H9 (cell line): Measurements from ENCODE around the gene ZKSCAN3. TPM values are rescaled to one million over a fixed set of nuclear protein-coding genes. Genes with fewer than 3 reads are reported as not detected.
A peak's percentile ranks its signal among the peaks of the same experiment; 100 is the strongest.

Source experiments
- DNase-seq: peaks from one replicate; pipeline ENCODE4 v3.0.0-alpha.2; 2017
- H2AFZ ChIP-seq: one replicate; pipeline ENCODE4 v1.6.1; 2013; ENCODE audit warnings: mild to moderate bottlenecking, low read length, control low read depth, moderate library complexity
- H2AK5ac ChIP-seq: 2 replicates; pipeline ENCODE4 v1.6.1; 2013; ENCODE audit warnings: low read length, control low read depth, mixed read lengths; ENCODE audit not compliant: insufficient read length
- H2BK120ac ChIP-seq: one replicate; pipeline ENCODE4 v1.6.1; 2013; ENCODE audit warnings: low read depth, mild to moderate bottlenecking, low read length, control low read depth, inconsistent platforms; ENCODE audit not compliant: poor library complexity, severe bottlenecking
- H2BK12ac ChIP-seq: 2 replicates; pipeline ENCODE4 v1.6.1; 2013; ENCODE audit warnings: low read length, control low read depth, mixed read lengths, low read depth; ENCODE audit not compliant: insufficient read length
- H2BK15ac ChIP-seq: 2 replicates; pipeline ENCODE4 v1.6.1; 2013; ENCODE audit warnings: low read depth, low read length, control low read depth
- H2BK20ac ChIP-seq: one replicate; pipeline ENCODE4 v1.6.1; 2013; ENCODE audit warnings: low read depth, mild to moderate bottlenecking, low read length, control low read depth, inconsistent platforms; ENCODE audit not compliant: poor library complexity, severe bottlenecking
- H2BK5ac ChIP-seq: 2 replicates; pipeline ENCODE4 v1.6.1; 2013; ENCODE audit warnings: low read length, control low read depth, mixed read lengths; ENCODE audit not compliant: insufficient read length
- H3K14ac ChIP-seq: 2 replicates; pipeline ENCODE4 v1.6.1; 2013; ENCODE audit warnings: low read length, control low read depth; ENCODE audit not compliant: insufficient read depth
- H3K18ac ChIP-seq: 2 replicates; pipeline ENCODE4 v1.6.1; 2013; ENCODE audit warnings: low read depth, mild to moderate bottlenecking, mixed read lengths, low read length, control low read depth; ENCODE audit not compliant: insufficient read length
- H3K23ac ChIP-seq: 2 replicates; pipeline ENCODE4 v1.6.1; 2013; ENCODE audit warnings: low read length, control low read depth, mixed read lengths, low read depth; ENCODE audit not compliant: insufficient read length
- H3K23me2 ChIP-seq: 2 replicates; pipeline ENCODE4 v1.6.1; 2013; ENCODE audit warnings: low read depth, mild to moderate bottlenecking, mixed read lengths, low read length, control low read depth; ENCODE audit not compliant: insufficient read length, poor library complexity, severe bottlenecking
- H3K27ac ChIP-seq: 2 replicates; pipeline ENCODE4 v1.5.1; 2013; ENCODE audit warnings: low read length, control low read depth, mixed read lengths, low read depth; ENCODE audit not compliant: insufficient read length
- H3K27me3 ChIP-seq: 2 replicates; pipeline ENCODE4 v1.6.1; 2013; ENCODE audit warnings: low read length, control low read depth, inconsistent platforms; ENCODE audit not compliant: insufficient read depth
- H3K4ac ChIP-seq: 2 replicates; pipeline ENCODE4 v1.6.1; 2013; ENCODE audit warnings: low read depth, mild to moderate bottlenecking, control low read depth, inconsistent platforms, low read length, moderate library complexity
- H3K4me1 ChIP-seq: 2 replicates; pipeline ENCODE4 v1.6.1; 2013; ENCODE audit warnings: low read length, control low read depth, inconsistent platforms; ENCODE audit not compliant: insufficient read depth
- H3K4me2 ChIP-seq: 2 replicates; pipeline ENCODE4 v1.6.1; 2013; ENCODE audit warnings: low read length, control low read depth, mixed read lengths; ENCODE audit not compliant: insufficient read length, insufficient read depth
- H3K56ac ChIP-seq: 2 replicates; pipeline ENCODE4 v1.6.1; 2013; ENCODE audit warnings: low read depth, mild to moderate bottlenecking, mixed read lengths, low read length, control low read depth; ENCODE audit not compliant: insufficient read length
- H3K79me1 ChIP-seq: 2 replicates; pipeline ENCODE4 v1.6.1; 2013; ENCODE audit warnings: low read depth, mild to moderate bottlenecking, moderate library complexity, low read length, control low read depth, inconsistent platforms; ENCODE audit not compliant: insufficient read depth, poor library complexity, severe bottlenecking
- H3K79me2 ChIP-seq: 2 replicates; pipeline ENCODE4 v1.6.1; 2013; ENCODE audit warnings: low read length, control low read depth, inconsistent platforms; ENCODE audit not compliant: insufficient read depth
- H3K9ac ChIP-seq: 2 replicates; pipeline ENCODE4 v1.6.1; 2013; ENCODE audit warnings: low read length, control low read depth, mixed read lengths; ENCODE audit not compliant: insufficient read length; ENCODE audit errors: extremely low read depth
- H3K9me3 ChIP-seq: one replicate; pipeline ENCODE4 v1.6.1; 2013; ENCODE audit warnings: low read depth, low read length, inconsistent platforms; ENCODE audit not compliant: control insufficient read depth
- H3T11ph ChIP-seq: one replicate; pipeline ENCODE4 v1.6.1; 2013; ENCODE audit warnings: mild to moderate bottlenecking, low read length, control low read depth, inconsistent platforms
- H4K20me1 ChIP-seq: one replicate; pipeline ENCODE4 v1.6.1; 2013; ENCODE audit not compliant: control insufficient read depth, insufficient read length, insufficient read depth
- H4K5ac ChIP-seq: 2 replicates; pipeline ENCODE4 v1.6.1; 2013; ENCODE audit warnings: low read depth, mild to moderate bottlenecking, mixed read lengths, low read length, control low read depth; ENCODE audit not compliant: insufficient read length
- H4K8ac ChIP-seq: replicated peaks from 2 replicates; pipeline ENCODE4 v1.6.1; 2013; ENCODE audit warnings: low read length, control low read depth, mixed read lengths, low read depth; ENCODE audit not compliant: insufficient read length
- H4K91ac ChIP-seq: 2 replicates; pipeline ENCODE4 v1.6.1; 2013; ENCODE audit warnings: low read depth, mild to moderate bottlenecking, moderate library complexity, mixed read lengths, low read length, control low read depth; ENCODE audit not compliant: insufficient read length
- H3K27ac Mint-ChIP-seq, 3 experiments: 2 replicates in 2 of 3; 3 replicates in 1 of 3; pipeline ENCODE4 v1.8.0; 2020 to 2021; ENCODE audit warnings: mixed read lengths in 3 of 3, mild to moderate bottlenecking in 1 of 3, moderate library complexity in 1 of 3
- H3K27me3 Mint-ChIP-seq: 2 replicates; pipeline ENCODE4 v1.8.0; 2021; ENCODE audit warnings: low read depth, mild to moderate bottlenecking, moderate library complexity, mixed read lengths
- H3K36me3 Mint-ChIP-seq, 3 experiments: 2 replicates in 2 of 3; 3 replicates in 1 of 3; pipeline ENCODE4 v1.8.0; 2020 to 2021; ENCODE audit warnings: low read depth in 3 of 3, mixed read lengths in 3 of 3; ENCODE audit not compliant: insufficient read depth in 1 of 3
- H3K4me1 Mint-ChIP-seq, 2 experiments: 2 replicates each; pipeline ENCODE4 v1.8.0; 2020; ENCODE audit warnings: mixed read lengths in 2 of 2
- H3K4me3 Mint-ChIP-seq, 2 experiments: 2 replicates in 1 of 2; 3 replicates in 1 of 2; pipeline ENCODE4 v1.8.0; 2020 to 2021; ENCODE audit warnings: mild to moderate bottlenecking in 2 of 2, mixed read lengths in 2 of 2, moderate library complexity in 1 of 2
- H3K9me3 Mint-ChIP-seq, 2 experiments: 2 replicates in 1 of 2; 3 replicates in 1 of 2; pipeline ENCODE4 v1.8.0; 2020; ENCODE audit warnings: mild to moderate bottlenecking in 2 of 2, mixed read lengths in 2 of 2, moderate library complexity in 1 of 2
- CTCF ChIP-seq: fragments of 200-600 bp; sonication (generic); conservative IDR thresholded peaks from 3 replicates; pipeline ENCODE4 v1.8.0; 2021; ENCODE audit warnings: antibody characterized with exemption, mild to moderate bottlenecking
- total RNA-seq: library from RNA; stranded (reverse); gene quantifications from 2 replicates; pipeline ENCODE4 v1.2.1, GENCODE V29; 2021

Gene ZKSCAN3
- total RNA-seq, 1 experiment from 2014 or later, result 8.7 TPM

- Histone ChIP-seq H3K4me2 (peak overlapping the region; percentile 87), H3K23ac (no peak overlapping the region), H3K79me2 (no peaks in the 10 kb centered on the region), H3K23me2 (peaks cover 14% of the 10 kb centered on the region), H2BK120ac (no peak overlapping the region), H3K4ac (no peak overlapping the region), H4K91ac (no peak overlapping the region), H2AFZ (no peak overlapping the region), H2BK15ac (no peak overlapping the region), H2BK5ac (no peak overlapping the region), H2BK12ac (no peak overlapping the region), H3K27ac (no peak overlapping the region), H3K4me1 (no peaks in the 10 kb centered on the region), H3T11ph (no peak overlapping the region), H4K5ac (no peak overlapping the region), H3K9me3 (no peaks in the 10 kb centered on the region), H4K8ac (no peak overlapping the region), H3K27me3 (no peaks in the 10 kb centered on the region), H2BK20ac (no peak overlapping the region), H2AK5ac (no peak overlapping the region), H3K79me1 (no peaks in the 10 kb centered on the region), H3K9ac (peak overlapping the region; percentile 91), H4K20me1 (no peaks in the 10 kb centered on the region), H3K14ac (no peak overlapping the region), H3K56ac (no peak overlapping the region), H3K18ac (no peak overlapping the region)
- H3K9me3 Mint-ChIP-seq, result no peaks in the 10 kb centered on the region
- no peak overlapping the region for H3K4me3 Mint-ChIP-seq
- 0 out of 2 replicates have a peak, but pooled peaks cover 1% of the 10 kb centered on the region for H3K27me3 Mint-ChIP-seq
- TF ChIP-seq CTCF, result no peak
- no peak for DNase-seq
- H3K4me1 Mint-ChIP-seq, result peaks cover 9 to 11% of the 10 kb centered on the region in 2 experiments; a peak in 3 of 4 replicates
- no peaks in the 10 kb centered on the region for H3K36me3 Mint-ChIP-seq
- no peak overlapping the region for H3K27ac Mint-ChIP-seq
These were observed 12.6 kb upstream of the ZKSCAN3 start for GRCh38 chr6:28337121-28337520.
